Testis (tissue), 2 donors: Measurements from ENCODE around the gene TMEM135.

Source experiments
- POLR2A ChIP-seq: fragments of 450-650 bp; IDR thresholded peaks from one replicate; pipeline ENCODE4 v1.6.1; 2017; ENCODE audit warnings: antibody characterized with exemption, mild to moderate bottlenecking, moderate library complexity
- TF ChIP-seq, protein P1 (sequence below), 3 experiments: fragments of 450-650 bp in 2 of 3; fragments of 200-600 bp in 1 of 3; sonication (generic) in 1 of 3; IDR thresholded peaks; one replicate each; pipeline ENCODE4 v1.5.1; 2016 to 2019; ENCODE audit warnings: antibody characterized with exemption in 3 of 3, mild to moderate bottlenecking in 2 of 3, moderate library complexity in 1 of 3

GRCh38 chr11:87043894-87044293 is 6.2 kb downstream of the TMEM135 start:
- TF ChIP-seq, protein P1, sequence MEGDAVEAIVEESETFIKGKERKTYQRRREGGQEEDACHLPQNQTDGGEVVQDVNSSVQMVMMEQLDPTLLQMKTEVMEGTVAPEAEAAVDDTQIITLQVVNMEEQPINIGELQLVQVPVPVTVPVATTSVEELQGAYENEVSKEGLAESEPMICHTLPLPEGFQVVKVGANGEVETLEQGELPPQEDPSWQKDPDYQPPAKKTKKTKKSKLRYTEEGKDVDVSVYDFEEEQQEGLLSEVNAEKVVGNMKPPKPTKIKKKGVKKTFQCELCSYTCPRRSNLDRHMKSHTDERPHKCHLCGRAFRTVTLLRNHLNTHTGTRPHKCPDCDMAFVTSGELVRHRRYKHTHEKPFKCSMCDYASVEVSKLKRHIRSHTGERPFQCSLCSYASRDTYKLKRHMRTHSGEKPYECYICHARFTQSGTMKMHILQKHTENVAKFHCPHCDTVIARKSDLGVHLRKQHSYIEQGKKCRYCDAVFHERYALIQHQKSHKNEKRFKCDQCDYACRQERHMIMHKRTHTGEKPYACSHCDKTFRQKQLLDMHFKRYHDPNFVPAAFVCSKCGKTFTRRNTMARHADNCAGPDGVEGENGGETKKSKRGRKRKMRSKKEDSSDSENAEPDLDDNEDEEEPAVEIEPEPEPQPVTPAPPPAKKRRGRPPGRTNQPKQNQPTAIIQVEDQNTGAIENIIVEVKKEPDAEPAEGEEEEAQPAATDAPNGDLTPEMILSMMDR (IDR thresholded peaks at IDR 0.05): no peak
- TF ChIP-seq POLR2A: no peak
